SK-N-SH (cell line): ENCODE data around the gene PSMG4. TPM values are rescaled to one million over a fixed set of nuclear protein-coding genes. Genes with fewer than 3 reads are reported as not detected.

ENCODE experiments used
- CTCF ChIA-PET: fragments of 300-600, 350-600 bp; formaldehyde crosslinking; extraction: SDS; loops from one replicate; lab custom pipeline; 2021; lab: Yijun Ruan, JAX
- POLR2A ChIA-PET: fragments of 350-600 bp; sonication (Branson Sonifier 250); formaldehyde crosslinking; extraction: SDS; loops from one replicate; lab custom pipeline; 2020; ENCODE audit warnings: antibody characterized with exemption, inconsistent platforms; lab: Yijun Ruan, JAX
- DNase-seq: peaks from one replicate; pipeline ENCODE4 v3.0.0; 2012
- H2AFZ ChIP-seq: fragments of 200-600 bp; sonication (generic); 2 replicates; pipeline ENCODE4 v1.8.1; 2016; ENCODE audit warnings: antibody characterized with exemption, mild to moderate bottlenecking, low read depth
- H3F3A ChIP-seq: fragments of 200-600 bp; sonication (generic); replicated peaks from 2 replicates; pipeline ENCODE3; 2016; ENCODE audit warnings: antibody characterized with exemption, mild to moderate bottlenecking; ENCODE audit not compliant: insufficient read depth
- H3K27ac ChIP-seq, 2 experiments: fragments of 200-500 bp in 1 of 2; fragments of 200-600 bp in 1 of 2; sonication (Bioruptor generic) in 1 of 2; sonication (generic), shearing (Covaris generic) in 1 of 2; 2 replicates each; pipeline versions ENCODE4 v1.5.1 to v1.6.1; 2014 to 2016; ENCODE audit warnings: low read depth in 2 of 2, inconsistent platforms in 1 of 2, low read length in 1 of 2, mild to moderate bottlenecking in 1 of 2, mixed read lengths in 1 of 2
- H3K27me3 ChIP-seq: fragments of 200-600 bp; sonication (generic), shearing (Covaris generic); 2 replicates; pipeline ENCODE4 v1.6.1; 2016; ENCODE audit warnings: mixed run types; ENCODE audit not compliant: insufficient read depth
- H3K36me3 ChIP-seq, 2 experiments: fragments of 200-500 bp in 1 of 2; fragments of 200-600 bp in 1 of 2; sonication (Bioruptor generic) in 1 of 2; sonication (generic) in 1 of 2; replicated peaks in 1 of 2; 2 replicates each; pipeline versions ENCODE3 to v1.5.1; 2014 to 2016; ENCODE audit warnings: low read length in 1 of 2, mild to moderate bottlenecking in 1 of 2; ENCODE audit not compliant: insufficient read depth in 2 of 2, control insufficient read depth in 1 of 2
- H3K4me1 ChIP-seq, 2 experiments: fragments of 200-500 bp in 1 of 2; fragments of 200-600 bp in 1 of 2; sonication (Bioruptor generic) in 1 of 2; sonication (generic), shearing (Covaris generic) in 1 of 2; 2 replicates each; pipeline versions ENCODE4 v1.5.1 to v1.6.1; 2014 to 2016; ENCODE audit warnings: low read depth in 1 of 2, low read length in 1 of 2, mixed run types in 1 of 2; ENCODE audit not compliant: insufficient read depth in 2 of 2, control insufficient read depth in 1 of 2
- H3K4me2 ChIP-seq: fragments of 200-600 bp; sonication (generic), shearing (Covaris generic); 2 replicates; pipeline ENCODE4 v1.6.1; 2017; ENCODE audit warnings: mixed run types
- H3K4me3 ChIP-seq, 2 experiments: fragments of 200-500 bp in 1 of 2; fragments of 200-600 bp in 1 of 2; sonication (Bioruptor generic) in 1 of 2; sonication (generic), shearing (Covaris generic) in 1 of 2; 2 replicates each; pipeline versions ENCODE4 v1.5.1 to v1.8.1; 2014 to 2016; ENCODE audit warnings: low read depth in 2 of 2, inconsistent platforms in 1 of 2, low read length in 1 of 2, mild to moderate bottlenecking in 1 of 2, mixed read lengths in 1 of 2, moderate library complexity in 1 of 2
- H3K79me2 ChIP-seq: fragments of 200-600 bp; sonication (generic); 2 replicates; pipeline ENCODE4 v1.8.1; 2017; ENCODE audit warnings: mild to moderate bottlenecking; ENCODE audit not compliant: insufficient read depth
- H3K9ac ChIP-seq: fragments of 200-600 bp; sonication (generic); 2 replicates; pipeline ENCODE4 v1.6.1; 2017; ENCODE audit warnings: mixed run types
- H3K9me2 ChIP-seq: fragments of 200-600 bp; sonication (generic); 2 replicates; pipeline ENCODE4 v1.6.1; 2017; ENCODE audit warnings: mixed run types
- H3K9me3 ChIP-seq: fragments of 200-600 bp; sonication (generic); 2 replicates; pipeline ENCODE4 v1.6.1; 2017; ENCODE audit warnings: mixed run types, mild to moderate bottlenecking, moderate library complexity
- H4K20me1 ChIP-seq: fragments of 200-600 bp; sonication (generic); 2 replicates; pipeline ENCODE4 v1.6.1; 2017; ENCODE audit warnings: mild to moderate bottlenecking, mixed run types; ENCODE audit not compliant: insufficient read depth
- CHD2 ChIP-seq: fragments of 150-350 bp; IDR thresholded peaks from 2 replicates; pipeline ENCODE4 v1.6.1; 2018; ENCODE audit warnings: low read length; ENCODE audit not compliant: partially characterized antibody
- EP300 ChIP-seq, 2 experiments: IDR thresholded peaks; 2 replicates each; pipeline versions ENCODE4 v1.4.0 to v1.6.1; 2012; ENCODE audit warnings: borderline replicate concordance in 1 of 2, low read depth in 1 of 2, low read length in 1 of 2
- FOSL2 ChIP-seq: IDR thresholded peaks from 2 replicates; pipeline ENCODE4 v1.4.0; 2012; ENCODE audit warnings: low read depth, mild to moderate bottlenecking, moderate library complexity, borderline replicate concordance
- MXI1 ChIP-seq: IDR thresholded peaks from 2 replicates; pipeline ENCODE4 v1.6.1; 2012; ENCODE audit warnings: mild to moderate bottlenecking, low read depth, low read length, improper control_type of control experiment
- NRF1 ChIP-seq: IDR thresholded peaks from 2 replicates; pipeline ENCODE4 v1.6.1; 2012; ENCODE audit warnings: low read depth, mild to moderate bottlenecking, low read length
- POLR2AphosphoS5 ChIP-seq: IDR thresholded peaks from 2 replicates; pipeline ENCODE4 v1.6.1; 2012; ENCODE audit warnings: low read depth, low read length
- RAD21 ChIP-seq: IDR thresholded peaks from 2 replicates; pipeline ENCODE4 v1.6.1; 2012; ENCODE audit warnings: mild to moderate bottlenecking, low read length
- RFX5 ChIP-seq: IDR thresholded peaks from 2 replicates; pipeline ENCODE4 v1.6.1; 2012; ENCODE audit warnings: mild to moderate bottlenecking, improper control_type of control experiment, low read length
- RXRA ChIP-seq: IDR thresholded peaks from 2 replicates; pipeline ENCODE4 v1.4.0; 2012; ENCODE audit warnings: low read depth, mild to moderate bottlenecking, borderline replicate concordance
- TAF1 ChIP-seq: IDR thresholded peaks from 2 replicates; pipeline ENCODE4 v1.6.1; 2012; ENCODE audit warnings: low read depth, mild to moderate bottlenecking, low read length, moderate library complexity, borderline replicate concordance
- TCF12 ChIP-seq: IDR thresholded peaks from 2 replicates; pipeline ENCODE4 v1.4.0; 2012
- TEAD4 ChIP-seq: IDR thresholded peaks from 2 replicates; pipeline ENCODE4 v1.4.0; 2012; ENCODE audit warnings: mild to moderate bottlenecking, borderline replicate concordance; ENCODE audit not compliant: insufficient read depth
- YY1 ChIP-seq: IDR thresholded peaks from 2 replicates; pipeline ENCODE4 v1.4.0; 2012; ENCODE audit warnings: low read depth, mild to moderate bottlenecking
- WGBS: methylation state at CpG from one replicate; pipeline ENCODE4 v1.1.6; 2017; ENCODE audit warnings: low lambda C conversion rate; 5-methylcytosine and 5-hydroxymethylcytosine counted together
- polyA plus RNA-seq, 3 experiments: library from polyadenylated mRNA; depleted of rRNA; stranded (reverse); fragments of >200 nt; gene quantifications; 2 replicates each; pipeline ENCODE4 v1.2.3, GENCODE V29; 2012
- TF ChIP-seq, protein P1 (sequence below): fragments of 200-600 bp; sonication (generic); IDR thresholded peaks from 2 replicates; pipeline ENCODE4 v1.6.1; 2017; ENCODE audit warnings: antibody characterized with exemption, mild to moderate bottlenecking, moderate library complexity
- TF ChIP-seq, protein P2 (sequence below): IDR thresholded peaks from 2 replicates; pipeline ENCODE4 v1.4.0; 2012; ENCODE audit warnings: low read depth
- TF ChIP-seq, protein P3 (sequence below): IDR thresholded peaks from 2 replicates; pipeline ENCODE4 v1.4.0; 2012; ENCODE audit warnings: low read depth, borderline replicate concordance

The PSMG4 gene
- polyA plus RNA-seq, 1 of the 3 experiments (the other 2 are of a cell fraction): 61.3 TPM

DNA sequence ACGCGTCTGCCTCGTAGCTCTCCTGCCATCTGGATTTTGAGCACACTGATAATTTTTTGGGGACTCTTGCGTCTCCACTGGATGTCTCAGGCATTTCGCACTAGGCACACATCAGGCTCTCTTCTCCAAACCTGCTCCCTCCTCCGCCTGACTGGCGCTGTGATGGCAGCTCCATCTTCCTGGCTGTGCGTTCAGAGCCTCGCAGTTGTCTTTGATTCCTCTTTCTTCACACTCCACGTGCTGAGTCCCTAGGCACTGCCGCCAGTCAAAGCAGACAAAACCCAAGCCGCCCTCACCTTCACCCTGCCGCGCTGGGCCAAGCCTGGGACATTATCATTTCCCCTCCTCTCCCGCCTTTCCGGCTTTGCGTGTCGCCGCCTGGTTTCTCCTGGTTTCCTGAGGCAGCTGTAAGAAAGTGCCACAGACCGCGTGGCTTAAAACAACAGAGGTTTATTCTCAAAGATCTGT is 778 bp downstream of the PSMG4 start:
- WGBS: 1% methylated on average over 21 of the region's 21 CpGs
- Histone ChIP-seq H3K9me3 (no peaks in the 10 kb centered on the region), H4K20me1 (peaks cover 20% of the 10 kb centered on the region), H2AFZ (peak overlapping the region; percentile 82), H3K4me3 (peak overlapping the region; percentile 75 to 88), H3K9me2 (no peaks in the 10 kb centered on the region), H3K4me1 (peaks cover 6 to 23% of the 10 kb centered on the region in 2 experiments; a peak in 1 of 4 replicates), H3K79me2 (peaks cover 49% of the 10 kb centered on the region), H3F3A (no peaks in the 10 kb centered on the region), H3K27me3 (no peaks in the 10 kb centered on the region; the same call in 1 of the 2 replicates), H3K4me2 (peak overlapping the region; percentile 92), H3K9ac (peak overlapping the region; percentile 70), H3K36me3 (peaks cover 0 to 18% of the 10 kb centered on the region in 2 experiments), H3K27ac (peak overlapping the region; percentile 40 to 84; a peak in 3 of 4 replicates)
- CTCF ChIA-PET: interaction anchor here (0.6 to 7.5 kb wide), 13 partner anchors 10 to 483 kb away, joined by 3 to 48 read pairs (median 4); no protein-coding TSS in a partner anchor
- peak; percentile 67 for DNase-seq
- TF ChIP-seq, protein P1, sequence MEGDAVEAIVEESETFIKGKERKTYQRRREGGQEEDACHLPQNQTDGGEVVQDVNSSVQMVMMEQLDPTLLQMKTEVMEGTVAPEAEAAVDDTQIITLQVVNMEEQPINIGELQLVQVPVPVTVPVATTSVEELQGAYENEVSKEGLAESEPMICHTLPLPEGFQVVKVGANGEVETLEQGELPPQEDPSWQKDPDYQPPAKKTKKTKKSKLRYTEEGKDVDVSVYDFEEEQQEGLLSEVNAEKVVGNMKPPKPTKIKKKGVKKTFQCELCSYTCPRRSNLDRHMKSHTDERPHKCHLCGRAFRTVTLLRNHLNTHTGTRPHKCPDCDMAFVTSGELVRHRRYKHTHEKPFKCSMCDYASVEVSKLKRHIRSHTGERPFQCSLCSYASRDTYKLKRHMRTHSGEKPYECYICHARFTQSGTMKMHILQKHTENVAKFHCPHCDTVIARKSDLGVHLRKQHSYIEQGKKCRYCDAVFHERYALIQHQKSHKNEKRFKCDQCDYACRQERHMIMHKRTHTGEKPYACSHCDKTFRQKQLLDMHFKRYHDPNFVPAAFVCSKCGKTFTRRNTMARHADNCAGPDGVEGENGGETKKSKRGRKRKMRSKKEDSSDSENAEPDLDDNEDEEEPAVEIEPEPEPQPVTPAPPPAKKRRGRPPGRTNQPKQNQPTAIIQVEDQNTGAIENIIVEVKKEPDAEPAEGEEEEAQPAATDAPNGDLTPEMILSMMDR: peak; percentile 21; the same call in 1 of the 2 replicates
- TF ChIP-seq TAF1: no peak
- peak; percentile 75; the same call in 1 of the 2 replicates for TF ChIP-seq MXI1
- TF ChIP-seq, protein P2, sequence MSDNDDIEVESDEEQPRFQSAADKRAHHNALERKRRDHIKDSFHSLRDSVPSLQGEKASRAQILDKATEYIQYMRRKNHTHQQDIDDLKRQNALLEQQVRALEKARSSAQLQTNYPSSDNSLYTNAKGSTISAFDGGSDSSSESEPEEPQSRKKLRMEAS: peak; percentile 79
- POLR2A ChIA-PET: interaction anchor here (0.7 to 3.0 kb wide), 8 partner anchors 8 to 762 kb away, joined by 3 to 21 read pairs (median 4); a partner anchor contains a TSS

DNA sequence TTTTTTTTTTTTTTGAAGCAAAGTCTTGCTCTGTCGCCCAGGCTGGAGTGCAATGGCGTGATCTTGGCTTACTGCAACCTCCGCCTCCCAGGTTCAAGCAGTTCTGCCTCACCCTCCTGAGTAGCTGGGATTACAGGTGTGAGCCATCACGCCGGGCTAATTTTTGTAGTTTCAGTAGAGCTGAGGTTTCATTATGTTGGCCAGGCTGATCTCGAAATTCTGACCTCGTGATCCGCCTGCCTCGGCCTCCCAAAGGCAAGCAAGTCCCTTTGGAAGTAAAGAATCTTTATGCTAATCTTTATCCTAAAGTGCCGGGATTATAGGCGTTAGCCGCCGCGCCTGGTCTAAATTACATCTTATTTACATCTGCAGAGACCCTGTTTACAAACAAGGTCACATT is 1.5 kb downstream of the PSMG4 start:
- H3K36me3 ChIP-seq: peaks cover 0 to 21% of the 10 kb centered on the region in 2 experiments
- TF ChIP-seq RFX5 (no peak), TEAD4 (no peak), TCF12 (no peak), EP300 (IDR thresholded peaks at IDR 0.05; ENCODE audit: borderline replicate concordance in 1 of 2, low read depth in 1 of 2, low read length in 1 of 2) (no peak), NRF1 (no peak), RXRA (no peak), FOSL2 (no peak), POLR2AphosphoS5 (no peak), YY1 (no peak), RAD21 (no peak), CHD2 (no peak)
- TF ChIP-seq, protein P3, sequence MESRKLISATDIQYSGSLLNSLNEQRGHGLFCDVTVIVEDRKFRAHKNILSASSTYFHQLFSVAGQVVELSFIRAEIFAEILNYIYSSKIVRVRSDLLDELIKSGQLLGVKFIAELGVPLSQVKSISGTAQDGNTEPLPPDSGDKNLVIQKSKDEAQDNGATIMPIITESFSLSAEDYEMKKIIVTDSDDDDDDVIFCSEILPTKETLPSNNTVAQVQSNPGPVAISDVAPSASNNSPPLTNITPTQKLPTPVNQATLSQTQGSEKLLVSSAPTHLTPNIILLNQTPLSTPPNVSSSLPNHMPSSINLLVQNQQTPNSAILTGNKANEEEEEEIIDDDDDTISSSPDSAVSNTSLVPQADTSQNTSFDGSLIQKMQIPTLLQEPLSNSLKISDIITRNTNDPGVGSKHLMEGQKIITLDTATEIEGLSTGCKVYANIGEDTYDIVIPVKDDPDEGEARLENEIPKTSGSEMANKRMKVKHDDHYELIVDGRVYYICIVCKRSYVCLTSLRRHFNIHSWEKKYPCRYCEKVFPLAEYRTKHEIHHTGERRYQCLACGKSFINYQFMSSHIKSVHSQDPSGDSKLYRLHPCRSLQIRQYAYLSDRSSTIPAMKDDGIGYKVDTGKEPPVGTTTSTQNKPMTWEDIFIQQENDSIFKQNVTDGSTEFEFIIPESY: no peak
- H3K9me2 ChIP-seq: no peaks in the 10 kb centered on the region
- no peak overlapping the region for H3K27ac ChIP-seq
- peaks cover 20% of the 10 kb centered on the region for H4K20me1 ChIP-seq
- H3K27me3 ChIP-seq: no peaks in the 10 kb centered on the region; the same call in 1 of the 2 replicates
- H3K9me3 ChIP-seq: no peaks in the 10 kb centered on the region
- H3K4me1 ChIP-seq: peaks cover 6 to 23% of the 10 kb centered on the region in 2 experiments; a peak in 1 of 4 replicates
- no peaks in the 10 kb centered on the region for H3F3A ChIP-seq
- H3K79me2 ChIP-seq: peaks cover 57% of the 10 kb centered on the region
- CTCF ChIA-PET: interaction anchor here (1.0 to 7.5 kb wide), 6 partner anchors 11 to 483 kb away, joined by 3 to 48 read pairs (median 6); no protein-coding TSS in a partner anchor
- no peak overlapping the region for H2AFZ ChIP-seq
- no peak overlapping the region for H3K4me3 ChIP-seq
- no peak overlapping the region for H3K9ac ChIP-seq
- peak overlapping the region; percentile 57 for H3K4me2 ChIP-seq
- WGBS: 93% methylated on average over 14 of the region's 14 CpGs
- no peak for DNase-seq
- POLR2A ChIA-PET: interaction anchor here (1.2 to 3.0 kb wide), 4 partner anchors 9 to 761 kb away, joined by 5 to 21 read pairs (median 6); a partner anchor contains a TSS
